ENCODE measurements around the gene SFMBT1. TPM values are rescaled to one million over a fixed set of nuclear protein-coding genes. Genes with fewer than 3 reads are reported as not detected.

The SFMBT1 gene
- total RNA-seq, 1 experiment from 2014 or later = 14.8 TPM

DNA sequence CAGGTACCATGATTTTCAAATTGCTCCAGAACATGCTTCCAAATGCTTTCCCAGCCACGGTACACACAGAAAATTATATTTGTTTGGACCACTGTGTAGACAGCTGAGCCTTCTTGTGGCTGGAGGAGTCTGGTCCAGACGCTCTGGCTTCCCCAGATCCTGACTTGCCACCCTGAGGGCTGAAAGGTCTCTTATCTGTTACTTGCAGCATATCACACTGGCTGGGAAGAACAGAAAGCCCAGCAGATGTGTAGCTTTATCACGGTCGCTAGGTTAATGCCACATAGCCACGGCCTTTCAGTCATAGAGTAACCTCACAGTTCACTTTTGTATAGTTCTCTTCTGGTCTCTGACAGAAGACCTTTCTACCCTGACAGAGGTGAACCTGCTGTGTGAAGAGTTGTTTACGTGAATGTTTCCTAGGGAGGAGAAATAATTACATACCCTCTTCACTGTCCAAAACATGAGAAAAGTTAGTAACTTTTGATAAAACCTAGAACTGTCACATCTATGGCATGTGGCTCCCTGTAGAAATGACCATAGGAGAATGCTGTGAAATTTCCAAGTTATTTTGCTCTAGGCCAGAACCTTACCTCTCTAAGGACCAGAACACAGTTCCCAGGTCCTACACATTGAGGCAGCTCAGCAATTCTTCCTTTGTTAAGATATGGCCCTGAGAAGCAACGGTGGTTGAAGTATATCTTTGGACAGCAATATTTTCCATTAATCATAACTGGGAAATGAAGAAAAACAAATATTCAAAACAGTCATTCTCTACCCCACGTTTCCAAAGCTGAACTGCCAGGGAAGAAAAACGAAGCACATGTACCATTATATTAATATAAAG, 132.8 kb downstream of the SFMBT1 start:
- ATAC-seq = no peak
- Histone ChIP-seq H2AFZ (ENCODE audit: low read depth, low read length, poor library complexity, severe bottlenecking) (no peak overlapping the region), H4K20me1 (ENCODE audit: insufficient read depth) (no peaks in the 10 kb centered on the region), H3K4me2 (ENCODE audit: low read length) (no peak overlapping the region), H3K27ac (ENCODE audit: low read depth, low read length) (no peak overlapping the region), H3K36me3 (ENCODE audit: control insufficient read depth in 1 of 2, insufficient read depth in 2 of 2, low read length in 2 of 2) (peaks cover 10 to 19% of the 10 kb centered on the region in 2 experiments), H3K4me1 (ENCODE audit: control insufficient read depth in 1 of 2, insufficient read depth in 2 of 2, low read length in 2 of 2) (no peaks in the 10 kb centered on the region), H3K27me3 (ENCODE audit: insufficient read depth, low read length) (no peaks in the 10 kb centered on the region), H3K79me2 (ENCODE audit: insufficient read depth, low read length) (no peaks in the 10 kb centered on the region), H3K9me2 (ENCODE audit: insufficient read depth) (no peaks in the 10 kb centered on the region), H3K9ac (ENCODE audit: low read length) (no peak overlapping the region), H3K4me3 (replicated peaks in 1 of 2; ENCODE audit: low read depth in 1 of 2, low read length in 2 of 2) (no peak overlapping the region), H3K9me3 (ENCODE audit: control insufficient read depth in 1 of 2, insufficient read depth in 1 of 2, low read depth in 1 of 2, low read length in 2 of 2) (no peaks in the 10 kb centered on the region)
- no TSS peak for BruUV-seq (replicated peaks)
- CTCF ChIA-PET = no interaction called here
- DNase-seq (ENCODE audit: low read depth, low spot score) = no peak
- POLR2A ChIA-PET = no interaction called here
- no peak for TF ChIP-seq FOSL1 (IDR thresholded peaks at IDR 0.05; ENCODE audit: low read depth)
- TF ChIP-seq SRF (IDR thresholded peaks at IDR 0.05; ENCODE audit: low read depth) = no peak
- TF ChIP-seq, protein P1, sequence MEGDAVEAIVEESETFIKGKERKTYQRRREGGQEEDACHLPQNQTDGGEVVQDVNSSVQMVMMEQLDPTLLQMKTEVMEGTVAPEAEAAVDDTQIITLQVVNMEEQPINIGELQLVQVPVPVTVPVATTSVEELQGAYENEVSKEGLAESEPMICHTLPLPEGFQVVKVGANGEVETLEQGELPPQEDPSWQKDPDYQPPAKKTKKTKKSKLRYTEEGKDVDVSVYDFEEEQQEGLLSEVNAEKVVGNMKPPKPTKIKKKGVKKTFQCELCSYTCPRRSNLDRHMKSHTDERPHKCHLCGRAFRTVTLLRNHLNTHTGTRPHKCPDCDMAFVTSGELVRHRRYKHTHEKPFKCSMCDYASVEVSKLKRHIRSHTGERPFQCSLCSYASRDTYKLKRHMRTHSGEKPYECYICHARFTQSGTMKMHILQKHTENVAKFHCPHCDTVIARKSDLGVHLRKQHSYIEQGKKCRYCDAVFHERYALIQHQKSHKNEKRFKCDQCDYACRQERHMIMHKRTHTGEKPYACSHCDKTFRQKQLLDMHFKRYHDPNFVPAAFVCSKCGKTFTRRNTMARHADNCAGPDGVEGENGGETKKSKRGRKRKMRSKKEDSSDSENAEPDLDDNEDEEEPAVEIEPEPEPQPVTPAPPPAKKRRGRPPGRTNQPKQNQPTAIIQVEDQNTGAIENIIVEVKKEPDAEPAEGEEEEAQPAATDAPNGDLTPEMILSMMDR (IDR thresholded peaks at IDR 0.05 in 2 of 3, conservative IDR thresholded peaks at IDR 0.05 in 1 of 3; ENCODE audit: borderline replicate concordance in 1 of 3, insufficient read depth in 1 of 3, low read depth in 2 of 3, low read length in 2 of 3) = no peak
- TF ChIP-seq, protein P2, sequence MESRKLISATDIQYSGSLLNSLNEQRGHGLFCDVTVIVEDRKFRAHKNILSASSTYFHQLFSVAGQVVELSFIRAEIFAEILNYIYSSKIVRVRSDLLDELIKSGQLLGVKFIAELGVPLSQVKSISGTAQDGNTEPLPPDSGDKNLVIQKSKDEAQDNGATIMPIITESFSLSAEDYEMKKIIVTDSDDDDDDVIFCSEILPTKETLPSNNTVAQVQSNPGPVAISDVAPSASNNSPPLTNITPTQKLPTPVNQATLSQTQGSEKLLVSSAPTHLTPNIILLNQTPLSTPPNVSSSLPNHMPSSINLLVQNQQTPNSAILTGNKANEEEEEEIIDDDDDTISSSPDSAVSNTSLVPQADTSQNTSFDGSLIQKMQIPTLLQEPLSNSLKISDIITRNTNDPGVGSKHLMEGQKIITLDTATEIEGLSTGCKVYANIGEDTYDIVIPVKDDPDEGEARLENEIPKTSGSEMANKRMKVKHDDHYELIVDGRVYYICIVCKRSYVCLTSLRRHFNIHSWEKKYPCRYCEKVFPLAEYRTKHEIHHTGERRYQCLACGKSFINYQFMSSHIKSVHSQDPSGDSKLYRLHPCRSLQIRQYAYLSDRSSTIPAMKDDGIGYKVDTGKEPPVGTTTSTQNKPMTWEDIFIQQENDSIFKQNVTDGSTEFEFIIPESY (IDR thresholded peaks at IDR 0.05; ENCODE audit: extremely low read depth, insufficient replicate concordance, low read length) = no peak
- no peak for TF ChIP-seq CBX3 (IDR thresholded peaks at IDR 0.05; ENCODE audit: low read depth)
- TF ChIP-seq ZNF274 (IDR thresholded peaks at IDR 0.05; ENCODE audit: low read depth, low read length) = no peak
- TF ChIP-seq JUND (IDR thresholded peaks at IDR 0.05) = no peak
- TF ChIP-seq CEBPB (IDR thresholded peaks at IDR 0.05; ENCODE audit: low read depth) = no peak
- TF ChIP-seq, protein P3, sequence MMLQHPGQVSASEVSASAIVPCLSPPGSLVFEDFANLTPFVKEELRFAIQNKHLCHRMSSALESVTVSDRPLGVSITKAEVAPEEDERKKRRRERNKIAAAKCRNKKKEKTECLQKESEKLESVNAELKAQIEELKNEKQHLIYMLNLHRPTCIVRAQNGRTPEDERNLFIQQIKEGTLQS (IDR thresholded peaks at IDR 0.05) = no peak
- no peak for TF ChIP-seq YY1 (IDR thresholded peaks at IDR 0.05; ENCODE audit: extremely low read depth, insufficient replicate concordance, low read depth, low read length)
- no peak for TF ChIP-seq ZFX (IDR thresholded peaks at IDR 0.05)
- no peak for TF ChIP-seq SP1 (IDR thresholded peaks at IDR 0.05; ENCODE audit: low read depth)
- RAD21 ChIA-PET (ENCODE audit: low non-redundant PET in 1 of 2, low total read pairs in 2 of 2, uncharacterized antibody in 2 of 2, unreplicated experiment in 2 of 2) = no interaction called here
- intact Hi-C loops (cut with micrococcal nuclease) = no loop called here
